ENCODE results near the gene CASKIN1.

DNA sequence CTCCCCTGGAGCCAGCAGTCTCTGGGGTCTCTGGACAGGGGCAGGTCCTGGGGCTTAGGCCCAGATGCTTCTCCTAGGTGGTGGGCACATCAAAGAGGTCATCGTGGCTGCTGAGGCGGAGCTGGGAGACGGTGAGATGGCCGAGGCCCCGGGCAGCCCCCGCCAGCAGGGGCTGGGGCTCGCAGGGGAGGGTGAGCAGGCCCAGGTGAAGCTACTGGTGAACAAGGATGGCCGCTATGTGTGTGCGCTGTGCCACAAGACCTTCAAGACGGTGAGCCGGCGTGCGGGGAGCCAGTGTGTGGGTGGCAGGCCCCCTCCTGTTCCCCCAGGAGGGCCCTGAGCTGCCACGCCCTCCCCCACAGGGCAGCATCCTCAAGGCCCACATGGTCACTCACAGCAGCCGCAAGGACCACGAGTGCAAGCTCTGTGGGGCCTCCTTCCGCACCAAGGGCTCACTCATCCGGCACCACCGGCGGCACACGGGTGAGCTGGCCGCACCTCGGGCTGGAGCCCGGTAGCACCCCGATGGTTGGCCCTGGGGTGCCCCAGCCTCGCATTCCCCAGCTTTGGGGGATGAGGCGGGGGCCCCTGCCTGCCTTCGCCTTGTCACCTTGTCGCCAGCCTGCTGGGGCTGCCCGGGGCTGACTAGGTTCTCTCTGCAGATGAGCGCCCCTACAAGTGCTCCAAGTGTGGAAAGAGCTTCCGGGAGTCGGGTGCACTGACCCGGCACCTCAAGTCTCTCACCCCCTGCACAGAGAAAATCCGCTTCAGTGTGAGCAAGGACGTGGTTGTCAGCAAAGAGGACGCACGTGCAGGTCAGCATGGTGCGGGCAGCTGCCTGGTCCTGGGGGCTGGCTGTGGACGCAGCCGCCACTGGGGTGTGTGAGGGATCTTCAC lies 35.9 kb upstream of the CASKIN1 start:
- no peak for TF ChIP-seq CTCF (IDR thresholded peaks at IDR 0.05)
- no peak for TF ChIP-seq EZH2 (IDR thresholded peaks at IDR 0.05)
- no peak for TF ChIP-seq EZH2phosphoT487 (IDR thresholded peaks at IDR 0.05)

Data from neural progenitor cell (in vitro differentiated cells).